ENCODE results near the gene PDCD11. TPM values are rescaled to one million over a fixed set of nuclear protein-coding genes. Genes with fewer than 3 reads are reported as not detected.

Gene PDCD11
- total and polyA plus RNA-seq, 2 of the 8 experiments (the other 6 are each of a cell fraction or from before 2014, with no cell fraction given): 18.1 to 79.1 TPM

- TF ChIP-seq SP2 (IDR thresholded peaks at IDR 0.05; ENCODE audit: low read length) (peak; percentile 25; the same call in 1 of the 2 replicates), RBBP5 (IDR thresholded peaks at IDR 0.05; ENCODE audit: borderline replicate concordance, low read depth, low read length) (peak; percentile 49; the same call in 1 of the 2 replicates), TBP (IDR thresholded peaks at IDR 0.05; ENCODE audit: low read depth, low read length) (peak; percentile 81; the same call in 1 of the 2 replicates), CHD7 (IDR thresholded peaks at IDR 0.05; ENCODE audit: insufficient replicate concordance, low read length) (no peak), ATF3 (IDR thresholded peaks at IDR 0.05; ENCODE audit: insufficient read depth, low read depth, low read length) (no peak), BRCA1 (IDR thresholded peaks at IDR 0.05; ENCODE audit: low read depth, low read length) (no peak), TCF12 (IDR thresholded peaks at IDR 0.05; ENCODE audit: low read depth, low read length) (no peak), RNF2 (IDR thresholded peaks at IDR 0.05; ENCODE audit: borderline replicate concordance, low read depth, low read length, missing control alignments, poor library complexity, severe bottlenecking) (no peak), SIX5 (IDR thresholded peaks at IDR 0.05; ENCODE audit: low read depth, low read length) (no peak), SP1 (IDR thresholded peaks at IDR 0.05; ENCODE audit: low read depth, low read length) (no peak)
Measured at GRCh38 chr10:103396067-103396788, at the start of gene PDCD11, which contains the start of gene ATP5MK (continued).
